ENCODE measurements around the gene NDUFB10.
A peak's percentile ranks its signal among the peaks of the same experiment; 100 is the strongest.
"Not testable (repeated sequence)": the region's sequence is repeated elsewhere in the genome, so short reads cannot be mapped to it uniquely, and the experiment has no call there.

NDUFB10 gene

DNA sequence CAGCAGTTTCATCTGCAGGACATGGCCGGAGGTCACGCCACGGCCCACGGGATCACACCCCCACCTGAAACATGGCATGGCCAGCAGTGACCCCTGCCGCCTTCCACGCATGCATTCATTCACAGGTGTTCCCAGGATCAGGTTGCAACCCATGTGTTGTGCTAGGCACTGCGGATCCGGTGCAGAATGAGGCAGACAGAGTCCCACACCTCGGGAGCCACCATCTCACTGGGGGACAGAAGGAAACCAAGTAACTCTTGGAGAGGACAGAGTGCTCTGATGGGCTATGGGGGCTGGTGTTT lies 12.0 kb upstream of the NDUFB10 start:
- DNase-seq, result no peak

DNA sequence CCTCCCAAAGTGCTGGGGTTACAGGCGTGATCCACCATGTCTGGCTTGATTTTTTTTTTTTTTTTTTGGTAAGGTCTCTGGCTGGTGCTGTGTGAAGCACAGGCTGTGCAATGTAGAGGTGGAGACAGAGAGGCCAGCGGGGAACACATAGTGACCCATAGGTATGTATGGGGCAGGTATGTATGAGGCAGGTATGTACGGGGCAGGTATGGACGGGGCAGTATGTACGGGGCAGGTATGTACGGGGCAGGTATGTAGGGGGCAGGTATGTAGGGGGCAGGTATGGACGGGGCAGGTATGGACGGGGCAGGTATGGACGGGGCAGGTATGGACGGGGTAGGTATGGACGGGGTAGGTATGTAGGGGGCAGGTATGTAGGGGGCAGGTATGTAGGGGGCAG lies 9.8 kb upstream of the NDUFB10 start:
- DNase-seq, result no peak

DNA sequence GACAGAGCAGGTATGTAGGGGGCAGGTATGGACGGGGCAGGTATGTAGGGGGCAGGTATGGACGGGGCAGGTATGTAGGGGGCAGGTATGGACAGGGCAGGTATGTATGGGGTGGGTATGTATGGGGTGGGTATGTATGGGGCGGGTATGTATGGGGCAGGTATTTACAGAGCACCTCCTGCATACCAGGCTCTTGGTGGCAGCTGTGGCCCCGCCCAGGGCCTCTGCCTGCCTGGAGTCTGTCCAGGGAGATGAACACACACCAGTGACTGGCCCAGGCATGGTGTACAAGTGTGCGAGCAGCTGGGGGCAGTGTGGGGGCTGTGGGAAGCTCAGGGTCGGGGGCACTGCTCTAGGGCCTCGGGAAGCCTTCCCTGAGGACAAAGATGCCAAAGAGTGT lies 9.3 kb upstream of the NDUFB10 start:
- no peak for DNase-seq

DNA sequence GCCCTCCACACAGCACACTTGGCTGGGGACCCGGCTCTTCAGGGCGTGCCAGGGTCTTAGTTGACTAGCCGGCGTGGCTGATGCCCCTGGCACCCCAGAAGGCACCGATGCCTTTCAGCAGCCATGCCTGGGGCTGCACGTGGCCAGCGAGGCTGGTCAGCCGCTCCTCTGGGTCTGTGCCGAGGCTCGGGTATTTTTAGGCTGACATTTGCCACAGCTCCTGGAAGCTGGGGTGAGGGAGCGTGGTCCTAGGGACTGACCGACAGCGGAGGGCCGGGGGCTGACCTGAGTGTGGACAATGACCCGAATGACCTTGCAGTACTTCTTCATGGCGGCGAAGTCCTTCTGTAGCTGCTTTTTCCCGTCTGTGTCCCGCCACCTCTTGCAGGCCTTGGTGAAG lies 8.8 kb upstream of the NDUFB10 start:
- DNase-seq, result no peak

DNA sequence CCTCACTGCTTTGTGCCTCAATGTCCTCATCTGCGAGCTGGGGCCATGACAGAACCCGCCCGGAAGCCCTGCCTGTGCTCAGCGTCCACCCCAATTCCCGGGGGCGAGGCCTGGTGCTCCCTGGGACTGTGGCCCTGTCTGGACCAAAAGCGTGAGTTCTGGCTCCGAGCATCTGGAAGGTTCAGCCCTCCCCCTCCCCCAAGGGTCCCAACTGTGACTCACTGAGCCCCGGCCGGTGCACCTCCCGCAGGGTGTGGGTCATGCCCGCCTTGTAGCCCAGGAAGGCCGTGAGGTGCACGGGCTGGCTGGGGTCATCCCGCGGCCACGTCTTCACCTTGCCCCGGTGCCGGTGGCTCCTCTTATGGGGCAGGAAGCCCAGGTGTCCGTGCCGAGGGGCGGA lies 5.6 kb upstream of the NDUFB10 start:
- no peak for DNase-seq

DNA sequence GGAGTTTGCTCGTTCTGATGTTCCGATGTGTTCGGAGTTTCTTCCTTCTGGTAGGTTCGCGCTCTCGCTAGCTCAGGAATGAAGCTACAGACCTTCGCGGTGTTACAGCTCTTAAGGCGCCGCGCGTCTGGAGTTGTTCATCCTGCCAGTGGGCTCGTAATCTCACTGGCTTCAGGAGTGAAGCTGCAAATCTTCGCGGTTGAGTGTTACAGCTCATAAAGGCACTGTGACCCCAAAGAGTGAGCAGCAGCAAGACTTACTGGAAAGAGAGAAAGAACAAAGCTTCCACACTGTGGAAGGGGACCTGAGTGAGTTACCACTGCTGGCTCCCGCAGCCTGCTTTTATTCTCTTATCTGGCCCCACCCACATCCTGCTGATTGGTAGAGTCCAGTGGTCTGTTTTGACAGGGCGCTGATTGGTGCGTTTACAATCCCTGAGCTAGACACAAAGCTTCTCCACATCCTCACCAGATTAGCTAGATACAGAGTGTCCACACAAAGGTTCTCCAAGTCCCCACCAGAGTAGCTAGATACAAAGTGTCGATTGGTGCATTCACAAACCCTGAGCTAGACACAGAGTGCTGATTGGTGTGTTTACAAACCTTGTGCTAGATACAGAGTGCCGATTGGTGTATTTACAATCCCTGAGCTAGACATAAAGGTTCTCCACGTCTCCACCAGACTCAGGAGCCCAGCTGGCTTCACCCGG lies 1.8 kb upstream of the NDUFB10 start:
- not testable (repeated sequence) for DNase-seq

DNA sequence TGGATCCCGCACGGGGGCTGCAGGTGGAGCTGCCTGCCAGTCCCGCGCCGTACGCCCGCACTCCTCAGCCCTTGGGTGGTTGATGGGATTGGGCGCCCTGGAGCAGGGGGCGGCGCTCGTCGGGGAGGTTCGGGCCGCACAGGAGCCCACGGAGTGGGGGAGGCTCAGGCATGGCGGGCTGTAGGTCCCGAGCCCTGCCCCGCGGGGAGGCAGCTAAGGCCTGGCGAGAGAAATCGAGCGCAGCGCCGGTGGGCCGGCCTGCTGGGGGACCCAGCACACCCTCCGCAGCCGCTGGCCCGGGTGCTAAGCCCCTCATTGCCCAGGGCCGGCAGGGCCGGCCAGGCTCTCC lies 1.2 kb upstream of the NDUFB10 start:
- not testable (repeated sequence) for DNase-seq

DNA sequence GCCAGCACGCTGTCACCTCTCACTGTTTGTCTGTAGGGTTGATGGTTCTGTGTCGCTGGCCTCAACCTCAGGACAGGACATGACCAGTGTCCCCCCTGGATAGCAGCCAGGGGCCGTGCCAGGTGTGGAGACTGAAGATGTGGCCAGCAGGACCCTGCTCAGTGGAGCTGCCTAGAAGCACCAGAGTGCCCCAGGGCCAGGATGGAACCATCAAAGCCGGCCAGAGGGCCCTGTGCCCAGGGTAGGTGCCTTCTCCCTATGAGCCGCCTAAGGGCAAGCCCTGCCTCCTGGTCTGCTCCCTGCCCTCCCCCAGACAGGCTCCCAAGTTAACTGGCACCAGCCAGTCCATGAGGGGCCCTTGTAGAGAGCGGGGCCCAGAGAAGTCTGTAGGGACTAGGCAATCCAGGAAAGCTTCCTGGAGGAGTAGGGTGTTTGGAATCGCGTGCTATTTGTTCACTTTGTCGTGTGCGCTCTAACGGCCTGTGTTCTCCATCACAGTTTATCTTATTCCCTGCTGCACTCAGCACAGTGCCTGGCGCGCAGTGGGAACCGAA lies 546 bp upstream of the NDUFB10 start:
- no peak for DNase-seq

DNA sequence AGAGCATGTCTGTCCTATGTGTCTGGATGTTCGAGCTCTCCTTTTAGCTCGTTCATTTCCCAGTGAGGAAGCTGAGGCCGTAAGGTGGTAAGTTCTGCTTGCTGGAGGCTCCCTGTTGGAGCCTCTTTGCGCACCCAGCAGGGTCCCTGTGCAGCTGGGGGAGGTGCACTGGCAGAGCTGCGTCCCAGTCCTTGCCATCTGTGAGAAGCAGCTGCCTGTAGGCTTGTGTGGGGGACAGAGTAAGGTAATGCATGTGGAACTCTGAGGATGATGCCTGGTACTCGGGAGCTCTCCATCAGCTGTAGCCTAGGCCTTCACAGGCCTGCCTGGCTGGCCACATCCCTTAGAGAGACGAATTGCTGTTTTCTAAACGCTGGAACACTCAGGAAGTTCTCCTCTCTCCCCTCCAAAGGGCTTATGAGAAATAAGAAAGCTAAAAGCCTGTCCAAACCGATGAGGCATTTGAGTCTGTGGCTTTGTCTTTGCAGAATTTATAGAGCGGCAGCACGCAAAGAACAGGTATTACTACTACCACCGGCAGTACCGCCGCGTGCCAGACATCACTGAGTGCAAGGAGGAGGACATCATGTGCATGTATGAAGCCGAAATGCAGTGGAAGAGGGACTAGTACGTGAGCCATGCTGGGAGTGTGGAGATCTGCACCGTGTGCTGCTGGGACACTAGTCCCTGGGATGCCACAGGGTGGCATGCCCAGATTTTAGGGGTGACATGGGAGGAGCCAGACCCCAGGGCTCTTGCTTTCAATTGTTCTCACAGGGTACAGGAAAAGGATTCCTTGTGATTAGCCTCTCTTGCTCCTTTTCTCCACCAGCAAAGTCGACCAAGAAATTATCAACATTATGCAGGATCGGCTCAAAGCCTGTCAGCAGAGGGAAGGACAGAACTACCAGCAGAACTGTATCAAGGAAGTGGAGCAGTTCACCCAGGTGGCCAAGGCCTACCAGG lies 1.6 kb downstream of the NDUFB10 start:
- peak; percentile 69 for DNase-seq

DNA sequence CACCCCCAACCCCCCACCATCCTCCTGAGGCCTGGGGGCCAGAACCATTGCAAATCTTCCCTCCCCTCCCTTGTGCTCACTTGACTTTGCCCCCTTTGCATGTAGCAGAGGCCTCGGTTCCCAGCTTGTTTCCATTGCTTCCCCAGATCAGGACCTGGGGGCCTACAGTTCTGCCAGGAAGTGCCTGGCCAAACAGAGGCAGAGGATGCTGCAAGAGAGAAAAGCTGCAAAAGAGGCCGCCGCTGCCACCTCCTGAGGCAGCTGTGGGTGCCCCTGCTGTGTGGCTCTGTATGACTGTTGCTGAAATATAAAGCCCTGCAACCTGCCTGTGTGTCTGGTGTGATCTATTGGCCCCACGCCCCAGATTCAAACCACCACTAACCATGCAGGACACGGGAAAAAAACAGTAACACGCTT lies 2.3 kb downstream of the NDUFB10 start:
- no peak for DNase-seq

DNA sequence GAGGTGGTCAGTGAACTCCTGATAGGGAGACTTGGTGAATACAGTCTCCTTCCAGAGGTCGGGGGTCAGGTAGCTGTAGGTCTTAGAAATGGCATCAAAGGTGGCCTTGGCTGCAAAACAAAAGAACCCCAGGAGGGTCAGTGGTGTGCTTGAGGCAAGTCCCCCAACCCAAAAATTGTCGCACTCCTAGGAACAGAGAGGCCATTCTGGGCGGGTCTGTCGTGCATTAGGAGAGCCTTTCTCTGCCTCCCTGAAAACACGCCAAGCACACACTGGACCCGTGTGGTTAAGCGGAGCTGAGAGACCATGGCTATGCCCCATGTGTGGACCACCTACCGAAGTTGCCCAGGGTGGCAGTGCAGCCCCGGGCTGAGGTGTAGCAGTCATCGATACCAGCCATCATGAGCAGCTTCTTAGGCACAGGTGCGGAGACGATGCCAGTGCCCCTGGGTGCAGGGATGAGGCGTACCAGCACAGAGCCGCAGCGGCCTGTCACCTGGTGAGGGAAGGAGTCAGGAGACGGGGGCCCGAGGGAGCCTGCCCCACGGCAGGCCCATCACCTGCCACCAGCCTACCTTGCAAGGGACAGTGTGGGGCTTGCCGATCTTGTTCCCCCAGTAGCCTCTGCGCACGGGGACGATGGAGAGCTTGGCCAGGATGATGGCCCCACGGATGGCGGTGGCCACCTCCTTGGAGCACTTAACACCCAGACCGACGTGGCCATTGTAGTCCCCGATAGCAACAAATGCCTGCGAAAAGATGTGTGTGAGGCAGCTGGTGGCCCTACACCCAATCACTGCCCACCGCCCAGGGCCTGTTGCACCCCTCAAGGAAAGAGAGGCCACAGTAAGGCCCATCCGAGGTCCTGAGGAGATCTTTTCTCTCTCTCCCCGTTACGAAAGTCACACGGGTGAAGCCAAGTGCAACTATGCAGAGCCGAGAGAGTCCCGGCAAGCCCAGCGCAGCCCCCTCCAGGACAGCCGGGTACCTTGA lies 3.1 kb downstream of the NDUFB10 start:
- DNase-seq, result not testable (repeated sequence)

DNA sequence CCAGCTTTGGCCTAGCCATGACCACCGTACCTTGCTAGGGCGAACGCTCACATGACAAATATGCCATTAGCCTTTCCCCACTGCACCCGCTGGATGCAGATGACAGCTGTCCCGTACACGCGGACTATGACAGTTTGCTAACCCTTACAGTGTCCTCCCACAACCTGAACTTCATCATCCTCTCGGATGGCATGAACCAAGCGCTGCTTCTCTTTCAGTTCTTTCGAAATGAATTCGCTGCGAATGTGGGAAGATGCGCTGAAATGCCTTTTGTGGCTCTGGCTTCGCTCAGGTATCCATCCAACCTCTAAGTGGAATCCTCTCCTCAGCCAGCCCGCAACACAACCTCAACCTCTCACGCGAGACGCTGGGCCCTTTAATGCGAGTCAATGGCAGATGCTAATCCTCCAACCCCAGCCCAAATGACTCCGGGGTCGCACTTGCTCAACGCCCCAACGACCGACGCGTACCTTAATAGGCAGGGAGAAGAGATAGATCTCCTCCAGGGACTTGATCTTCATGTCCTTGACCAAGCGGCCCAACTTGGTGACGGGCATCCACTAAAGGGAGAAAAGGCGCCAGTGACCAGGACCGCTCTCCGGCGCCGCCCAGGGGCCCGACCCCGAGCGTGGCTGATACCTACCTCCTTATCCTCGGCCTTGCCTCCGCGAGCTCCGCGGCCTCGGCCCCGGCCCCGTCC lies 4.6 kb downstream of the NDUFB10 start:
- peak; percentile 68 for DNase-seq

DNA sequence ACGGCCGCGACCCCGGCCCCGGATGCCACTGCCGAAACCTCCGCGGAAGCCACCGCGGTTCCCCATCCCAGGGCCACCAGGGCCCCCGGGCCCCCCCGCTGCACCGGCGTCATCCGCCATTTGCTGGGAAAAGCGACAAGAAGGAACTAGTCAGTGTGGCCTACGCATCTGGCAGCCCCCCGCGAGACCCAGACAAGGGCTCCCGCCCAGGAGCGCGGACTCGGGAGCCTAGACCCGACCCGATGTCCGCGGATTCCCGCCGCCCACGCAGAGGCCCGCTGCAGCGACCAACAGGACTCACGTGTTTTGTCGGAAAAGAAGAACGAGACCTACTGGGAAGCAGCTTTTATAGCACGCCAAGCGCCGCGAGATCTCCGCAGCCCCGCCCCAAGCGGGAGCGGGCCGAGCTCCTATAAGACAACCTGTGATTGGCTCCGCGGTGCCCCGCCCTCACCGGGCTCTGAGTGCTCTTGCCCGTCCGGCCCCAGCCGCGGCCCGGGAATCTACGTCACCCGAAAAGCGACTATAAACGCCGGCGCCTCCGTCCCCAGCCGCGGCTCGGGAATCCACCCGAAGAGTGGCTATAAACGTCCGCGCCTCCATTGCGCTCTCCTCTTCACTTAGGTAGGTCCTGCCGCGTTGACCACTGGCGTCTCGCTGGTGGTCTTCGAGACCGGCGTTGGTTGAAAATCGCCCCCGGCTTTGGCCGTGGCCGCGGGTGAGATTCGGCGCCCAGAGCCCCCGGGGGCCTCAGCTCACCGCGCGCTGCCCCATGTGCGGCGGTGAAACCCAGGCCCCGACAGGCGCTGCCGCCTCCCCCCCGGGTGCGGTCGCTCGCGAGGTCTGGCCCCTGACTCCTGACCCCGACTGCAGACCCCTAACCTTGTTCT lies 5.4 kb downstream of the NDUFB10 start, which contains the start of gene RPS2:
TSS of gene RPS2 (minus strand) at position 321 of the 890 bp plus-strand sequence. CDS start at position 120, 201 bp downstream.
- DNase-seq, result peak; percentile 98

DNA sequence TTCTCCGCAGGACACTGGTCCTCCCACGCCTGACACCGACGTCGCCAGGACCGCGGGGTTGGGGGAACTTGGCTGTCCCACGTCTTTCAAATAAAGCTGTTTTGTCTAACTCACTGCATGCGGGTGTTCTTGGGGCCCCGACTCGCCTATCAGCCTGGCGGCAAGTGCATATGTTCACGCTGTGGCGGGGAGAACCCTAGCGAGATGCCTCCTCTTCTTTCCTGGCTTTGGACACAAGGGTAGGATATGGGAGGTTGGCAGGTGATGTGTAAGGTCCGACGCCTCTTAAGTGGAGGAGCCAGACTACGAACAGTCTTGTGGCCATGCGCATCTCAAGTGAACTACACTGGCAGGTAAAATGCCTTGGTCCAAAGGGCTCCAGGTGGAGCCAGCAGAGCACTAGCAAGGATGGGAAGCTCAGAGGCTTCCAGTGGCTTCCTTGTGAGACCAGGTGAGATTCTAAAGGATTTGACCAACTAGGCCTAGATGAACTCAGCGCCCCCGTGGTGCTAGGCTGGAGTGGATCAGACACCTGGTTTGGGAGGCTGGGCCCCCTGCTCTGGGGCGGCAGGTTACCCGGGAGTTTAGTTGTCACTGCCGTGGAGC lies 6.2 kb downstream of the NDUFB10 start:
- no peak for DNase-seq

DNA sequence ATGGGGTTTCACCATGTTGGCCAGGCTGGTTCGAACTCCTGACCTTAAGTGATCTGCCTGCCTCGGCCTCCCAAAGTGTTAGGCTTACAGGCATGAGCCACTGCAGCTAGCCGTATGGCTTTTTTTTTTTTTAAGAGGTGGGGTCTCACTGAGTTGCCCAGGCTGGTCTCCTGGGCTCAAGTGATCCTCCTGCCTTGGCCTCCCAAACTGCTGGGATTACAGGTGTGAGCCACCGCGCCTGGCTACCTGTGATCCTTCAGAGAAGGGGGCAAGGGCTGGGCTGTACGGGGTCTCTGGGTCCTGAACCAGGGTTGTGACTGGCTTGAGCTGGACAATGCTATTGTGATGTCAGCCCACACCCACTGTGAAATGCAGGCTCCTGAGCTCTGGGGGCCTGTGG lies 7.1 kb downstream of the NDUFB10 start, which contains the start of gene RNF151:
TSS of gene RNF151 (plus strand) at position 397 of the 400 bp plus-strand sequence. CDS start 26 bp downstream, outside the sequence.
- DNase-seq, result no peak

DNA sequence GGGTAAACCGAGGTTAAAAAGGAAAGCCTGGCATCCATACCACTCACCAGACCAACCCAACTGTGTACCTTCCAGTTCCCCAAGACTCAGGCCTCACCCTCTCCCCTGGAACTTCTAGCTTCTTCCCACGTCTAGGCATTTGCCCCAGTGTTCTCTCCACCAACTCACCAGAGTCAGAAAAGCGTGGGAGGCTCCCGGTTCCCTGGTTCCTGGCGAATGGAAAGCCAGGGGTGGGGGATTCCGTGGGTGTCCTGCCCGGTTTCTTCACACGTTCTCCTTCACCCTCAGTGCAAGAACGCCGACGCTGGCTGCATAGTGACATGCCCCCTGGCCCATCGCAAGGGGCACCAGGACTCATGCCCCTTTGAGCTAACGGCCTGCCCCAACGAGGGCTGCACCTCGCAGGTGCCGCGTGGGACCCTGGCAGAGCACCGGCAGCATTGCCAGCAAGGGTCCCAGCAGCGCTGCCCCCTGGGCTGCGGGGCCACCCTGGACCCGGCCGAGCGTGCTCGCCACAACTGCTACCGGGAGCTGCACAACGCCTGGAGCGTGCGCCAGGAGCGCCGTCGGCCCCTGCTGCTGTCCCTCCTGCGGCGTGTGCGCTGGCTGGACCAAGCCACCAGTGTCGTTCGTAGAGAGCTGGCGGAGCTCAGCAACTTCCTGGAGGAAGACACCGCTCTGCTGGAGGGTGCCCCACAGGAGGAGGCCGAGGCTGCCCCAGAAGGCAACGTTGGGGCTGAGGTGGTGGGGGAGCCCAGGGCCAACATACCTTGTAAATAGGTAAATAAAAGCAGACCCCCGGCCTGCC lies 9.0 kb downstream of the NDUFB10 start:
- no peak for DNase-seq

DNA sequence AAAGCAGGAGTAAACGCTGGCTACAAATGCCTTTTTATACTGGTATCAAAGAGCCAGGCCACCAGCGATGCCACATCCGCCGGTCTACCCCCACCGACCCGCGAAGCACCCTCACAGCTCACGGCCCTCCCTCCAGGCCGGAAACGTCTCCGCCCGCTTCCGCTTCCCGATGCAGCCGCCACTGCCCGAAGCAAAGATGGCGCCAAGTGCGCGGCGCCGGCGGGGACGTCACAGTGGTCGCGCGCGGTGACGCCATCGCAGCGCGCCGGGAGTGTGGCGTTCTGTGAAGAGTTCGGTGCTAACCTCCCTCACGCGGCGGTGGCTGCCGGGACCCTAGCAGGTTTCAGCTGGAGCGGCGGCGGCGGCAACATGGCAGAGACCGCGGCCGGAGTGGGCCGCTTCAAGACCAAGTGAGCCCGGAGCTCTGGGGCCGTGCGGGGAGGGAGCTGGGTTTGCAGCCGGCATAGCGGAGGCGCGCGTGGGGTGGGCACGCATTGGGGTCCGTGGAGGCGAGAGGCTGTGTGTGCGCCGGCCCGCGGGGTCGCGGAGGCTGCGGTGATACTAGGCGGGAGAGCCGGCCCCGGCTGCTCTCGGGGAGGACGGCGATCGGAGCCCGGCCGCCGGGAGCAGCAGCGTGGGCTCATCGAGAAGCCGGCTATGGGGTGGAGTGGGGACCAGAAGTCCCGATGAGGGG lies 12.6 kb downstream of the NDUFB10 start, which contains the start of gene TBL3:
TSS of gene TBL3 (plus strand) at position 258 of the 694 bp plus-strand sequence. CDS start at position 370, 112 bp downstream.
- DNase-seq, result peak; percentile 96

DNA sequence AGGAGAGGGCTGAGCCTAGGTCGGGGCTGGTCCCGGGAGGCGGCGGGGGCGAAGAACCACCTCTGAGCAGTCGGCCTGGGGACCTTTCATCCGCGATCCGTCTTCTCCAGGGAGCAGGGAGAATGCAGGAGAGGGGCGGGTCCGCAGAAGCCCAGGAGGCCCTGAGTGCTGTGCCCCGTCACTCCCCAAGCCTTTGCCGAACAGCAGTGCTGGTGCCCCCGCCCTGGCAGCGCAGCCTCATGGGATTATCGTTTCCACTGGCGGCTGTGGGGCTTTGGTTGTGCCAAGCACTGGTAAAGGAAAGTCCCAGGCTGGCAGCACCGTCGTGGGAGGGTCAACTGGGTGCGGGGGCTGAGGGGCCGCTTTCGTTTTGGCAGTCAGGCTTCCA lies 13.1 kb downstream of the NDUFB10 start:
- peak; percentile 11 for DNase-seq
